Glomerular visceral epithelial cell (primary cell): ENCODE data around the gene ESR2.
A peak's percentile ranks its signal among the peaks of the same experiment; 100 is the strongest.

Experiments
- DNase-seq: peaks from one replicate; pipeline ENCODE4 v3.0.0-alpha.2; 2016; ENCODE audit errors: extremely low spot score

The ESR2 gene

DNA sequence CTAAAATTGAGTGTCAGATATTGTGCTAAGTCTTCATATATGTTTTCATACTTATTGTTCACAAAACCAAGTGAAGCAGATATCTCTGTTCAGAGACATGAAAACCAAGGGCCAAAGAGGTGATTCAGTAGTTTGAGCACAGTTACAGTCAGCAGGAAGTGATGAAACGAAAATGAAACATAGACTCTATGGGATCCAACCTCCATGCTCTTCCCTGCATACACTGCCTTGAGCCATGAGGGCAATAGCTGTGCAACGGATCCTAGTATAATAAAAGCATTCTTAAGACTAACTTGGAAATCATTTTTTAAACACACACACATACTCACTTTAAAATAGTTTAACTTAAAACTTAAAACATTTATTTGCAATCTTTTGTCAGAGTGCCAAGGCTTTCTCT, 27.9 kb downstream of the ESR2 start:
- DNase-seq, result peak; percentile 20

DNA sequence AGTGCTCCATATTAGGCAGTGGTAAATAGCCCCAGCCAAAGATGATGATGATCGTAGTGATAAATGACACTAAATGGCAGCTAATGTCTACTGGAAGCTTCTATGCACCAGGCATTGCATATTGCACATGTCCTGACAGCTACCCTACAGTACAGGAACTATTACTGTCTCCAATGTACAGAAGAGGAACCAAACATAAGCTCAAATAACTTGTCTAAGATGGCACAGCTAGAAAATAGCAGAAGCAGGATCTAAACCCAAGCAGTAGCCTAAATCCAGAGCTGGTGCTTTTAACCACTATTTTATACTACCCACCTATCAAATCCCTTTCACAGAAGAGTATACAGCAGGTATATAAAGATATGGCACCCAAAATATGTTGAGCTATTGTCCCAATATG, 28.9 kb downstream of the ESR2 start:
- no peak for DNase-seq

DNA sequence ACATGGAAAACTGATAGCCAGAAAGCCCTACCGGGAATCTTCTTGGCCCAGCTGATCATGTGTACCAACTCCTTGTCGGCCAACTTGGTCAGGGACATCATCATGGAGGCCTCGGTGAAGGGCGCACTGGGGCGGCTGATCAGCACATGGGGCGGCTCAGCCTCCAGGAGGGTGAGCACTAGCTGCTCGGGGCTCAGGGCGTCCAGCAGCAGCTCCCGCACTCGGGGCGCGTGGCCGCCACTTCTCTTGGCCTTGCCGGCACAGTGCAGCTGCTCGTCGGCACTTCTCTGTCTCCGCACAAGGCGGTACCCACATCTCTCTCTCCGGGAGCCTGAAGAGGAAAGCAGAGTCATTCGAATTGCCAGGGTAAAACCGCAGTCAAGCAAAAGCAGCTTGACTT, 33.8 kb downstream of the ESR2 start:
- DNase-seq, result no peak

DNA sequence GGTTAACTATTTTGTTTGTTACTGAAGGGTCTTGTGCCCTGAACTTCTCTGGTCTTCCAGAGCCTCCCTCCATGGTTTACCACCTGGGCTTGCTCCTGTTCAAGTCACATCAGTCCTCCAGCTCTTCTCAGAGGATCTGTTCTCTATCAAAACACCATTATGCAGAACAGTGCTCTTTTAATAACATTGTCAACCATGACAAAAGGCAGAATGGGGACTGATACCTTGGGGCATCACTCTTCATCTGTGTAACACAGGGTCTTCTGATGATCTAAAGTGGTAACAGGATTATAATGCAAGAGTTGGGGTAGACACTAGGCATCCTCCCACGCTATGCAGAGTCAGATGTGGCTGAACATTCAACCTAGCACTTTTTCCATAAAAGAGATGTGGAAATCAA, 38.4 kb downstream of the ESR2 start:
- no peak for DNase-seq

DNA sequence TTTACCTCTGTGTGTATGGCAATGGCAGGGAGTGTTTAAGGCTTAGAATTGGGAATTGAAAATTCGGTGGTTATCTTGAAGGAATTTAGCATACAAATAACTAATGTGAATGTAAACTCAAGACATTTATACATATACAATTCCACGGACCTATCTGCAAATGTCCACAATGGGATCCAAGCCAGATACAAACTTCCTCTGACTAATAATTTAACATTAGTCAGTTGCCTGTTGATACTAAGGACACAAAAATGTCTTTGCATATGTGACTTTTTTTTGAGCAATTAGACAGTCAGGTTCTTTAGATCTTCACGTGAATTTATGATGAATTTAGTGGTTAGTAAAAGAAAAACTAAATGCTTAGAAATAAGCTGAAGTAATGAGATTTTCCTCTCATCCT, 40.5 kb downstream of the ESR2 start:
- no peak for DNase-seq

DNA sequence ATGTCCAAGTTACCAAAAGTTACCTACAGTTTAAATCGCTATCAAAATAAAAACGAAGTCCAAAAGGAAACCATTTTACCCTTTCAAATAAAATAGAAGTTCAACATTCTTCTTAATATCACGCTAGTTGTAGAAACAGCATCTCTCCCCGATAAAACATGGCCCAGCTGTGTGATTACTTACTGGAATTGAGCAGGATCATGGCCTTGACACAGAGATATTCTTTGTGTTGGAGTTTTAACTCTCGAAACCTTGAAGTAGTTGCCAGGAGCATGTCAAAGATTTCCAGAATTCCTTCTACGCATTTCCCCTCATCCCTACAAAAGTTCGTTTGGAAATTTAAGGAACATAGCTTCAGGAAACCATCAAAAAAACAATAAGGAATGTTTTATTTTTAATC, 44.8 kb downstream of the ESR2 start:
- no peak for DNase-seq

DNA sequence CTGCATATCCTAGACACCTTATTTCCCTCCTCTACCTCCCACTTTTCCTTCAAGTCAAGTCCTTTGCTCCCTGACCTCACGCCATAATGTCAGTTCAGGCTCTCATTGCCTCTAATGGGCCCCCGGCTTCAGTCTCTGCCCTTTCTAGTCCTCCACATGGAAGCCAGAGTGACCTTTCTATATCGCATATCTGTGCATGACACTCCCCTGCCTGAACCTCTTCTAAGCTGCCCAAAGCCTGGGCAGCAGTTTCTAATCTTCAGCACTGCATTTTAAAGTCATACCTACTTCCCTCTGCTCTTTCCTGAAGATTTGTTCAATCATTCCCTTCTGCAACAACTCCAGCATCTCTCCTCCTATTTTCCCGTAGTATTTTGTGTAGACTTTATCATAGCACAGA, 45.5 kb downstream of the ESR2 start:
- no peak for DNase-seq

DNA sequence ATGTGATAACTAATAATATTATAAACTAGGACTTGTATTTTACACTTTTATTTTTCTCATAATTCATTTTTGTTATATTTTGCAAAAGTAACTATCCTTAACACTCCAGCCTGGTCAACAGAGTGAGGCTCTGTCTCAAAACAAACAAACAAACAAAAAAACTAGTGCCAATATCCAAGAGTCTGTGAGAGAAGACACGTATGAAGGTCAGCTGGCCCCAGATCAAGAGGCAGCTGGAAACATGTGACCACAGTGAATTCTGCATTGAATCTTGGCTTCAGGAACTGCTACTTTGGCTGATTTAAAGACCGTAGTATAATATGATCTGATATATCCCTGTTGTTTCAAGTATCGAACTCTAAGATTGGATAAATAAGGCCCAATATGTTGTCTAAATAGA, 47.0 kb downstream of the ESR2 start:
- no peak for DNase-seq

DNA sequence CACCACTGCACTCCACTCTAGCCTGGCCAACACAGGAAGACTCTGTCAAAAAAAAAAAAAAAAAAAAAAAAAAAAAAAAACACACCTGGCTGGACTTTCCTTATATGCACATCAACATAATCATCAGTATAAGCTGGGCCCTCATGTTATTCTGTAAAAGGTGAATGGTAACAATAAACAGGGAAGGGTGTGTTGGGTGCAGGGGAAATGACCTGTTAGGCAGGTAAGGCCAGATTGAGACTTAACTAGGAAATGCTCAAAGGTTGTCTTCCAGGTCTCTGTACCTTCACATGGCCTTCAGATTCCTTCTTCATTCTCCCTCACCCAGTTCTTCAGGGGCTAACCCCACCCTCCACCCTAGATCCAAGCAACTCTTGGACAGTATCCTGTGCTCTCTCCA, 47.5 kb downstream of the ESR2 start:
- no peak for DNase-seq

DNA sequence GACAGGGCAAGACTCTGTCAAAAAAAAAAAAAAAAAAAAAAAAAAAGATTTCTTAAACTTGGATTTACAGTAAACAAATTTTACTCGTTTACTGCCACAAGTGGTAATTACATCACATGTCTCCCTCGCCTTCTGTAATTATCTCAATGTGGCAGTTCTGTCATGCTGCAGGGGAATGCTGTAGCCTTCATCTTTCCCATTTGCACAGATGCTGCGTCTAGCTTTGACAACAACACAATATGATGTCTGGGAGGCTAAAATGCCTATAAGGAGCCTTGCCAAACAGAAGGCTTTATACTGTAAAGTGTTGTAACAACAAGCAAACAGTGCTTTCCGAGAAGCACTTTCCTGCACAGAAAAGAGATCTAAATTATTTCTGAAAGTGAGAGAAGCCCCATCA, 48.7 kb downstream of the ESR2 start:
- DNase-seq, result no peak

DNA sequence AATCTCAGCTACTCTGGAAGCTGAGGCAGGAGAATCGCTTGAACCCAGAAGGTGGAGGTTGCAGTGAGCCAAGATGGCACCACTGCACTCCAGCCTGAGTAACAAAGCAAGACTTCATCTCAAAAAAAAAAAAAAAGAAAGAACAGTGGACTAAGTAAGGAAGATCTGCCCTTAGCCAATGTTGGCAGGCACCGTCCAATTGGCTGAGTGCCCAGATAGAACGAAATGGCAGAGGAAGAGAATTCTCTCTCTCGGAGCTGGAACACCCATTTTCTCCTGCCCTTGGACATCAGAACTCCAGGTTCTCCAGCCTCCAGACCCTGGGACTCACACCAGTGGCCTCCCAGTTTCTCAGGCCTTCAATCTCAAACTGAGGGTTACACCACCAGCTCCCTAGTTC, 49.9 kb downstream of the ESR2 start:
- no peak for DNase-seq

DNA sequence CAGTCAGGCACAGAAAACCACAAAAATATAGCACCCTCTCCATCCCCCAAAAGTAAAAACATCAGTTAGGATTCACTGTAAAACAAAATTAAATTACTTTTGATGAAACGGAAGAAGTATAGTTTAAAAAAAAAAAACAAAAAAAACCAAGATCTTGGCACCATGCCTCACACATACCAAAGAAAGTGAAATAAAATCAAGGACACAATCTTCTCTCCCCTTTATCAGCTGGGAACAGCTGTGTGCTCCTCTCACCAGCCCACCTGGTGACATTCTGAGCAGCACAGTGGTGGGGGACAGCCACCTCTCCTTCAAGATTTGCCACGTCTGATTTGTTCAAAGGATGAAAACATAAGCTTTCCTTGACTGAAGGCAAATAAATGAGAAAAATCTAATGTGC, 55.5 kb downstream of the ESR2 start:
- no peak for DNase-seq

DNA sequence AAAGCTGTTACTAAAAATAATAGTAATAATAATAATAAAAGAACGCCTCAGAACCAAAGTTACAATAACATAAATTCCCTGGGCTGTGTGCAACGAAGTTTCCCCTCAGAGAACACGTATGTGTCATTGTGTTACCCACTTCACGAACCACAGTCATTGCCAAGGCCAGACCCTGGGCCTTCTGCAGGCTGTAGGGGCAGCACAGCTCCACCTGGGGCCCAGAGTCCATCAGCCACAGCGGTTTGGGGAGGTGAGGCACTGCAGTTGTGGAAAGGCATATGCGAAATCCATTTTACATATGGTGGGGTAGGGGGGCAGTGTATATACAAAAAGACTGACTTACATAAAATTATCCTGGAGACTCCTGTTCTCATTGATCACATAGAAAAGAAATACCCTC, 56.1 kb downstream of the ESR2 start:
- DNase-seq, result no peak

DNA sequence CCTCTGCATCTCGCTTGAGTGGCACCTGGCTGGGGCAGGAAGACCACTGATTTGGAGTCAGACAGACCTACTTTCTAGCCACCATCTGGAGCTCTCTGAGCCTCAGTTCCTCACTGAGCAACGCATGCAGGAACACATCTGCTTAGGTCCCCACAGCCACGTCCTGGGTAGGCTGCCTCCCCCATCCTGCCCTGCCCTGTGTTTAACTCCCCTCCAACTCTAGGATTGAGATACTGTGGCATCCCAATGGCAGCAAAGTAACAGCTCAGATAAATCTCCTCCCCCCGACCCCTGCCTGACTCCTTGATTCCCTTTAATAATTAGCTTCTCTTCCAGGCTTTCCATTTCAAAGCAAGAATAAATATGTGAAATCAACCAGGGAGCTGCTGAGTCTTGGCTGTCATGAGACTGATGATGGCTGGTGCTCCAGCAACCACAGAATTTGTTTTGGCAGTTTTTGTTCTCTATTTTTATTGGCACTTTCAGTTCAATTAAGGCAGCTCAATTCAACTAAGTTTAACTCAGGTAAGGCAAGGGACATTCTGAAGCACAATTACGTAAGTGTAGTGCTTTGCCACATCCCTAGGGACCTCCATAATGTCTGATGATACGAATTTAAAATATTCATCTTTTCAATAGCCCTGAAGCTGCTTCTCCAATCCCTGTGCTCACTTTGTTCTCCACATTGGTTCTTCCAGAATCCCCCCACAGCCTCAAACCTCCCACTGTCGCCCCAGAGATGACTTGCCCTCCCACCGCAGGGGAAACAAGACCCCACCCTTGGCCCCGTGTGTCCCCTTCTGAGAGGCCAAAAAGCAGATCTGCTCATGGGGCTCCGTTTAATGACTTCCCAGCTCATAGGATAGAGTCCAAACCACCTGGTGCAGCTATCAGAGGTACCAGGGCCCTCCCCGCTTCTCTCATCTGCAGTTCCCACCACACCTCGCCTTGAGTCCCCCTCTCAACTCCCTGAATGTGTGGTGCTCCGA, 58.2 kb downstream of the ESR2 start:
- no peak for DNase-seq

DNA sequence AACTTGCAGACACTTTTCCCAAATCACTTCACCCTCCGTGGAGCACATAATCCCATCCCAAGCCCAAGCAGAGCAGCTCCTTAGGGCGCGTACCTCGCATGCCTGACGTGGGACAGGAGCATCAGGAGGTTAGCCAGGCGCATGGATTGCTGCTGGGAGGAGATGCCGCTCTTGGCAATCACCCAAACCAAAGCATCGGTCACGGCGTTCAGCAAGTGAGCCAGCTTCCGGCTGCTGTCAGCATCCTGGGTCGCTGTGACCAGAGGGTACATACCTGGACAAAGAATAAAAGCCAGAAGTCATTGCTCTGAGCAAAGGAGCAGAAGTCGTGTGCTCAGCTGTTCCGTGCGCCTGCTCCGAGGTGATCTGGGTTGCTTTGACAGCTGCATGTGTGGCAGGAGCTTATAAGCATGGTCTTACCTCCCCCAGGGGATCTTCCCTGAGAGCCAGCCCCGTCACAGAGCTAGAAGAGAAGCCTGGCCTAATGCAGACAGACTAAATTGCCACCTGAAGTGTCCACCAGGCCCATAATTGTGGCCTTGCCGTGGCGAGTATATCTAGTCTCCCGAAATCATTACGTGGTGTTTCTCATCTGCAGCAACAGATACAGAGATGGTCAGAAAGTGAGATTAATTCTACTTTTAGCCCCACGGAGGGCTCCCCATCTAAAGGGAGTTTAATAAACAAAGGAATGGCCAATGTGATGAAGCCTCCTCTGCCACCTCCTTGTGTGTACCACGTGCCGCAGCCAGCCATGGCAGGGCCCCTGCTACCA, 59.1 kb downstream of the ESR2 start:
- DNase-seq, result peak; percentile 86

DNA sequence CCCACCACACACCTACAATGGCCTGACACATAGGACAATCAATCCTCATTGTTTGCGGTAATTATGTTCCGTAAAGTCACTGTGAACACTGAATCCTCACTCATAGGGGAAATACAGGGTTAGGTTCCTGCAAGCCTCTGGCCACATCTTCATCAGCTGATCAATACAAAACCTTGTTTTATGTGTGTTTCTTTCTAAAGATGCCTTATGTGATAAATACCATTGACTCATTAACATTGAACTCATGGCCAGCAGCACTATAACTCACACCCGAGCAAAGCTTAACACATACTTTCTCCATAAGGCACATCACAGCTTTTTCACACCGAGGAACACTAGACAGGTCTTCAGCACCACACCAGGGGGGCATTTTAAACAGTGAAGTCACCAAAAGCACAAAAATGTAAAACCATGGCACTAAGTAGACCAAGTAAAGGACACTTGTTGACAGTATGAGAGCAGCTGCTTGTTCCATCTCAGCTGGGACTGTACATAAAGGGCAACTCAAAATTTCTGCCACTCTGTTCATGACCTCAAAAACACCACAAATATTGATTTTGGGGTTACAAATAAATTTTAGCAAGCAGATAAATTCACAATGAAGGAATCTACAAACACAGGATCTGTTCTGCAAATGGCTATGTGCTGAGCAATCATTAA, 60.5 kb downstream of the ESR2 start:
- no peak for DNase-seq

DNA sequence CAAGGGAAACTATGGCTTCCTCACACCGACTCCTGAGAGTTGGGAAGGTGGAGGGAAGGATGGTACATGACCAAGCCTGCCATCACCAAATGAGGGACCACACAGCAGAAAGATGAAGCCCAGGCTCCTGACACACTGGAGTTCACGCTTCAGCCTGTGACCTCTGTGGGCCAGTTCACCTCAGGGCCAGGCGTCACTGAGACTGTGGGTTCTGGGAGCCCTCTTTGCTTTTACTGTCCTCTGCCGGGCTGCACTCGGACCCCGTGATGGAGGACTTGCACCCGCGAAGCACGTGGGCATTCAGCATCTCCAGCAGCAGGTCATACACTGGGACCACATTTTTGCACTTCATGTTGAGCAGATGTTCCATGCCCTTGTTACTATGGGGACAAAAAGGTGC, 61.2 kb downstream of the ESR2 start:
- DNase-seq, result no peak

DNA sequence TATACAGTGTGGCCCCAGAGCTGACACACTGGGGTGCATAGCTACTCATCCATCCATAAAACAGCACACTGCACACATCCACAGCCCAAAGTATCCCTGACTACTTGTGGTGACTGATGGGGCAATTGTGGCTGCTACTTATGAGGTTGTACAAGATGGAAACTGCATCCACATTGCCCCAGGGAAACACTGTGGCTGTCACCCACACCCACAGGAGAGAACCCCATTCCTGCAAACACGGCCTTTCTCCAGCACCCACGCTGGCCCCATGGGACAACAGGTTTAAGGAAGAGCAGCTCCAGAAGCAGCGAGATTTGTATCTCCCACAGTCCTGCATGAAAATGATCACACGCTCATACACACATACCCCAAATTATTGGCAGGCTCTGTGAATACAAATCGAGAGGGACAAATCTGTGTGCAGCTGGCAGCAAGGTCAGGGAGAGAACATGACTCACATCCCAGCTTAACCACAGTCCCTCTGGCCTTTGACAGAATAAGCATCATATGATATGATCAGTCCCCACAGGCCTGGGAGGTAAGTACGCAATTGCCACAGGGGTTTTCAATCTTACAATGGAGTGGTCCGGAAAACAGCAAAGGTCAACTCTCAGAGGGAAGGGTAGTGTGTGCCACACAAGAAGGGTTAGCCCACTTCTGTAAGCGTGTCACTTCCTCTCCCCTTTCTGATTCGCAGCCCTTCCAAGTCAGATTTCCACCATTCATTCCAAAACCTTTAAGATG, 61.9 kb downstream of the ESR2 start:
- DNase-seq, result peak; percentile 81

DNA sequence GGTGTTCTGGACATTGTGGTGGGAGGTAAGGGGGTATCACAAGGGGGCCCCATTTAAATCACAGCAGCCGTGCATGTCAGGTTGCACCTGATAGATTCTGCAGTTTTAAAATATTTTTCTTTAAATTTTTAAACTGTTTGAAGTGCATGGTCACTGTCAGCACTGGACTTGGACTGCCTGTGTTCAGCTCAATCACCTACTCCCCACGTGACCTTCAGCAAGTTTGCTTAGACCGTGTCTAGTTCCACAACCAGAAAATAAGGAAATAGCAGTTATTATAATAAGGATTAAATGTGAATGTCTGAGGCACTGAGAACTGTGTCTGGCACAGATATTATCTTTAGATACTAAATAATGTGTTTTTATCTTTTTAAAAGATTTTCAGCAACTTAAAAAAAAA, 64.7 kb downstream of the ESR2 start:
- DNase-seq, result no peak

DNA sequence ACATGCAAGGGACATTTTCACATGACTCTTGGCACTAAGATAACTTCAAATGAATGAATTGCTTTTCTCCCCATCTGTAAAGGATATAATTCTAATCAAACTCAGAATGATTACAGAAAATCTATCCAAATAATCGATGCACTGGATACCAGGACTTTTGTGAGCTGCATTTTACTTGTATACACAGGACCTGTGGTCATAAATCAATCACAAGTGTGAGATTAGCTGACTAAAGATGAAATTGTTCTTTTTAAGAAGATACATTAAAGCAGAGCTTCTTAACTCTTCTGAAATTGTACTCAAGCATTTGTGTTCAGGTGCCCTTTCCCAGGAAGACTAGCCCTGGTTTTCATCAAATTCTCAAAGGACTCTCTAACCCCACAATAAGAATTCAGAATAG, 66.3 kb downstream of the ESR2 start:
- no peak for DNase-seq

DNA sequence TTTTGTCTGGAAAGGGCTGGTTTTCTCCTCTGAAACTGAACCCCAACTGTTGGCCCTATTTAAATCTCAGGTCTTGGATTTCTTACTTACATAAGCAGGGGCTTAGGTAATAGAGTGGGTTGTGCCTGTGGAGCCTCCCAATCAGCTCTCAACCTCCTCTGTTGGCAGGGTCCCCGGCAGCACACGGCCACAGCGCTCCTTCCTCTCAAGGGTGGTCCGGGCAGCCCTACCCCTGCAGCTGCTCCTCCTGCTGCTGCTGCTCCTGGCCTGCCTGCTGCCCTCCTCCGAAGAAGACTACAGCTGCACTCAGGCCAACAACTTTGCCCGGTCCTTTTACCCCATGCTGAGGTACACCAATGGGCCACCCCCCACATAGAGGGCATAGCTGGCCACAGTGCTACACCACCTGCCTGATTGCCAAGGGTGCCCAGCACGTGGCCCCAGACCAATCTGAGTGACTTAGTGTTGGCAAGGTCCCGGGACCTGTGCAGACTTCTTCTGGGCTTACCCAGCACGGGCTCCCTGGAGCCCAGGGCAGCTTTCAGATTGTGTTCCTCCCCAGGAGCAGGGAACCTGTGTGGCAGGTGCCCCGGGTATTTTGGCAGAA, 68.9 kb downstream of the ESR2 start:
- no peak for DNase-seq
